ENCODE data around the gene PHF21B. TPM values are rescaled to one million over a fixed set of nuclear protein-coding genes. Genes with fewer than 3 reads are reported as not detected.
"Not testable (repeated sequence)": the region's sequence is repeated elsewhere in the genome, so short reads cannot be mapped to it uniquely, and the experiment has no call there.

Gene PHF21B
- total RNA-seq, 2 experiments from 2014 or later: 0.68 TPM; not detected in 1

DNA sequence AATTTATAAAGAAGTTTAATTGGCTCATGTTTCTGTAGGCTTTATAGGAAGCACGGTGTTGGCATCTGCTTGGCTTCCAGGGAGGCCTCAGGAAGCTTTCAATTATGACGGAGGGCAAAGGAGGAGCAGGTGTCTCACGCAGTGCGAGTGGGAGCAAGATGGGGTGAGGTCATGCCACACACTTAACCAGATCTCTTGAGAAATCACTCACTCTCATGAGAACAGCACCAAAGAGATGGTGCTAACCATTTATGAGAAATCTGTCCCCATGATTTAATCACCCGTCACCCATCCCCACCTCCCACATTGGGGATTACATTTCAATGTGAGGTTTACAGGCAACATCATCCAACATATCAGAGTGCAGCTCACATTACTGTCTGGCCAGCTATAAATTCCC, 153.9 kb downstream of the PHF21B start:
- H3K4me1 Mint-ChIP-seq (ENCODE audit: low read depth): no peaks in the 10 kb centered on the region
- ChIA-PET POLR2A (no interaction called here), CTCF (no interaction called here)
- no peak overlapping the region for H3K4me3 Mint-ChIP-seq
- H3K27ac Mint-ChIP-seq: no peak overlapping the region
- no peaks in the 10 kb centered on the region for H3K27me3 Mint-ChIP-seq (ENCODE audit: low read depth)
- ATAC-seq (no peak), DNase-seq (no peak)
- H3K36me3 Mint-ChIP-seq (ENCODE audit: low read depth): no peaks in the 10 kb centered on the region
- no peaks in the 10 kb centered on the region for H3K9me3 Mint-ChIP-seq (ENCODE audit: insufficient read depth)

DNA sequence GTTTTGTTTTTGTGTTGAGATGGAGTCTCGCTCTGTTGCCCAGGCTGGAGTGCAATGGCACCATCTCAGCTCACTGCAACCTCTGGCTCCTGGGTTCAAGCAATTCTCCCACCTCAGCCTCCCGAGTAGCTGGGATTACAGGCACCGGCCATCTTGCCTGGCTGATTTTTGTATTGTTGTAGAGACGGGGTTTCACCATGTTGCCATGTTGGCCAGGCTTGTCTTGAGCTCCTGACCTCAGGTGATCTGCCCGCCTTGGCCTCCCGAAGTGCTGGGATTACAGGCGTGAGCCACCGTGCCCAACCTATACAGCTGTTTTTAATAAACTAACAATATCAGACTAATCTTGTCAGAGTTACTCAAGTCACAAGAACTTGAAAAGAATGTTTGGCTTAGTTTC, 155.2 kb downstream of the PHF21B start:
- POLR2A ChIA-PET; ATAC-seq; H3K4me1 Mint-ChIP-seq (ENCODE audit: low read depth); H3K27me3 Mint-ChIP-seq (ENCODE audit: low read depth); DNase-seq; H3K9me3 Mint-ChIP-seq (ENCODE audit: insufficient read depth); H3K4me3 Mint-ChIP-seq; H3K27ac Mint-ChIP-seq; H3K36me3 Mint-ChIP-seq (ENCODE audit: low read depth); CTCF ChIA-PET: not testable (repeated sequence)

DNA sequence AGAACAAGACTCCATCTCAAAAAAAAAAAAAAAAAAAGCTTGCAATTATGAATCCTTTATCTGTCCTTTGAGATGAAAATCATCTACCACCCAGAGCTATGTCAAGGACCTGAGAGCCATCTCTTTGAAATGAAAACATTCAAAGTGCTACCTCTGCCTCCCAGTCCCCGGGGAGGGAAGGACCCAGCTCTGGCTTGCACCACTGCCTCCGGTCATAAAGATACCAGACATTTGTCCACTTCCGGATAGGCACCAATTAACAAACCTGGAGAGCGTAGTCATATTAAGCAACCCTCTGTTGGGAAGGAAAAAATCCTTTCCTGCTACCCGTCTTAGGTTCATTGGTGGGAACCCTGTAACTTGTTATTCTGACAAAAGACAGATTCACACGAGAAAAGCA, 158.9 kb downstream of the PHF21B start:
- no peaks in the 10 kb centered on the region for H3K9me3 Mint-ChIP-seq (ENCODE audit: insufficient read depth)
- ChIA-PET POLR2A (no interaction called here), CTCF (no interaction called here)
- H3K4me1 Mint-ChIP-seq (ENCODE audit: low read depth): no peaks in the 10 kb centered on the region
- no peaks in the 10 kb centered on the region for H3K36me3 Mint-ChIP-seq (ENCODE audit: low read depth)
- ATAC-seq: no peak
- no peaks in the 10 kb centered on the region for H3K27me3 Mint-ChIP-seq (ENCODE audit: low read depth)
- DNase-seq: no peak
- no peak overlapping the region for H3K4me3 Mint-ChIP-seq
- H3K27ac Mint-ChIP-seq: no peak overlapping the region

DNA sequence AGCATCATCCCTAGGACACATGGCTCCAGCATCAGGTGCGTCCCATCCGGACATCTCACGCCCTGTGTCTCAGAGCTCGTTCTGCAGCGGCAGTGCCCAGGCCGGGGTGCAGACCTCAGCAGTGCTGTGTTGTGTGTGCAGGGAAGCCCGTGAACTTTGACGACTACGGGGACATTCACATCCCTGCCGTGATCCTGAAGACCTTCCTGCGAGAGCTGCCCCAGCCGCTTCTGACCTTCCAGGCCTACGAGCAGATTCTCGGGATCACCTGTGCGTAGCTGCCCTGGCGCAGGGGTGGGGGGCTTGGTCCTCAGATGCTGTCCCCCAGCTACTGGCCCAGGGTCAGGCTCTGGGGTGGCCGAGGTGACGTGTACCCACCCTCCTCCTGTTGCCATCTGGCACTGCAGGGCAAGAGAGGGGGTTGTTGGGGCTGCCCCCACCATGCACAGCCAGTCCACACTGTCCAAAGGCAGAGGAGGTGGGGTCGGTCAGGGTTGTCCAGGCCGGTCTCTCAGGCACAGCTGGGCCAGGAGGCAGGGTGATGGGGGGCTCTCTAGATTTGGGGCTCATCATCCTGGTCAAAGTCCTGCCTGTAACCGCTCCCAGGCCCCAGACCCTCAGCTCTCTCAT, 160.9 kb downstream of the PHF21B start:
- no peaks in the 10 kb centered on the region for H3K9me3 Mint-ChIP-seq (ENCODE audit: insufficient read depth)
- no peak overlapping the region for H3K4me3 Mint-ChIP-seq
- no peak overlapping the region for H3K27ac Mint-ChIP-seq
- no peak for ATAC-seq
- ChIA-PET CTCF (no interaction called here), POLR2A (no interaction called here)
- H3K36me3 Mint-ChIP-seq (ENCODE audit: low read depth): no peaks in the 10 kb centered on the region
- DNase-seq: no peak
- H3K4me1 Mint-ChIP-seq (ENCODE audit: low read depth): no peaks in the 10 kb centered on the region
- no peaks in the 10 kb centered on the region for H3K27me3 Mint-ChIP-seq (ENCODE audit: low read depth)

DNA sequence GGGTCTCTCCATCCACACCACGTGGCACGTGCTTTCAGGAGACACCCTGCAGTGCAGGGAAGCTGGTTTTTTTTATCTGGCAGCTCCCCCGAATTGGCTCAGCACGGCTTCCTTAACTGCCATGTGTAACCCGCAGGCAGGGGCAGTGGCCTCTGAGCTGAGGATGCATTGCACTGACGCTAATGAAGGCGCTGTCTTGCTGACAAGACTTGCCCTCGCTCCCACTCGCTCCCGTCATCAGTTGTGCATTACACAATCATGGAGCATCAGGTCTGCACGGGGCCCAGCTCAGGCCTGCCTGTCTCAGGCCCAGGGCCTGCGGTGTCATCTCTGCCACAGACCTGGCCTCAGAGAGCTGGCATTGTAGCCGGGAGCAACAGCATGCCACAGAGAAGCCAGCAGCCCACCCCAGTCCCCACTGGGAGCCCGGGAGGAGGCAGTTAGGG, 161.5 kb downstream of the PHF21B start:
- POLR2A ChIA-PET: no interaction called here
- no peaks in the 10 kb centered on the region for H3K9me3 Mint-ChIP-seq (ENCODE audit: insufficient read depth)
- CTCF ChIA-PET: no interaction called here

DNA sequence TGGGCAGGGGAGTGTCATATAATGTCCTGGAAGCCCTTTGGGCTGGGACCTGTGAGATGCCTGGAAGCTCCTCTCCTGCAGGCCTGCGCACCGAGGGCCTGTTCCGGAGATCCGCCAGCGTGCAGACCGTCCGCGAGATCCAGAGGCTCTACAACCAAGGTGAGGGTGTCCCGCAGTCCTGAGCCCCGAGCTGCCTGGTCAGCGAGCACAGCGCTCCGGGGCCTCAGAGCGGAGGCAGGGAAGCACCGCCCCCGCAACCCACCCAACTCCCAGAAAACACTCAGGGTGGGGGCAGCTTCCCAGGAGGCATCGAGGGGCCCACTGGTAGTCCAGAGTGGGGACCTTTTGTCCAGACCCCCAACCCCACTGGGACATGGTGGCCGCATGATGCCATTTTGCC, 161.9 kb downstream of the PHF21B start:
- ATAC-seq (no peak), DNase-seq (no peak)
- Mint-ChIP-seq H3K4me3 (no peak overlapping the region), H3K9me3 (ENCODE audit: insufficient read depth) (no peaks in the 10 kb centered on the region), H3K36me3 (ENCODE audit: low read depth) (no peaks in the 10 kb centered on the region), H3K27me3 (ENCODE audit: low read depth) (no peaks in the 10 kb centered on the region), H3K4me1 (ENCODE audit: low read depth) (no peaks in the 10 kb centered on the region), H3K27ac (no peak overlapping the region)
- ChIA-PET CTCF (no interaction called here), POLR2A (no interaction called here)

More for the DNA sequence above, 161.5 kb downstream of the PHF21B start:
- Mint-ChIP-seq H3K27ac (no peak overlapping the region), H3K27me3 (ENCODE audit: low read depth) (no peaks in the 10 kb centered on the region), H3K36me3 (ENCODE audit: low read depth) (no peaks in the 10 kb centered on the region), H3K4me3 (no peak overlapping the region), H3K4me1 (ENCODE audit: low read depth) (no peaks in the 10 kb centered on the region)
- ATAC-seq (no peak), DNase-seq (no peak)

DNA sequence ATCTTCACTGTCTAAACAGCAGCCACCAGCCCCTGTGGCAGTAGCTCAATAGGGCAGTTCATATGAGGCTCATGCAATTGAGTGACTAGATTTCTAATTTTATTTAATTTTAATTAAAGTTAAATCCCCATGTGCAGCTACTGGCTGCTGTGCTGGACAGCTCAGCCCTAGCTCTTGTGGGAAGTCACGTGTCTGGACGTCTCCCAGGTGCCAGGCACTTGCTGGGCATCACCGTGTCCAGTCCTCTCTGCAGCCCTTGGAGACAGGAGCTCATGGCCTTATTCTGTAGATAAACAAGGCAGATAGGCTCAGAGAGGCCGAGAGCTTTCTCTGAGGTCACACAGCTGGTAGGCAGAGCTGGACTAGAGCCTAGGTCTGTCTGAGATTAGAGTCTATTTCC, 162.4 kb downstream of the PHF21B start:
- no peak overlapping the region for H3K4me3 Mint-ChIP-seq
- no peaks in the 10 kb centered on the region for H3K36me3 Mint-ChIP-seq (ENCODE audit: low read depth)
- CTCF ChIA-PET: no interaction called here
- ATAC-seq (no peak), DNase-seq (no peak)
- H3K4me1 Mint-ChIP-seq (ENCODE audit: low read depth): no peaks in the 10 kb centered on the region
- H3K27me3 Mint-ChIP-seq (ENCODE audit: low read depth): no peaks in the 10 kb centered on the region
- H3K27ac Mint-ChIP-seq: no peak overlapping the region
- POLR2A ChIA-PET: no interaction called here
- no peaks in the 10 kb centered on the region for H3K9me3 Mint-ChIP-seq (ENCODE audit: insufficient read depth)

DNA sequence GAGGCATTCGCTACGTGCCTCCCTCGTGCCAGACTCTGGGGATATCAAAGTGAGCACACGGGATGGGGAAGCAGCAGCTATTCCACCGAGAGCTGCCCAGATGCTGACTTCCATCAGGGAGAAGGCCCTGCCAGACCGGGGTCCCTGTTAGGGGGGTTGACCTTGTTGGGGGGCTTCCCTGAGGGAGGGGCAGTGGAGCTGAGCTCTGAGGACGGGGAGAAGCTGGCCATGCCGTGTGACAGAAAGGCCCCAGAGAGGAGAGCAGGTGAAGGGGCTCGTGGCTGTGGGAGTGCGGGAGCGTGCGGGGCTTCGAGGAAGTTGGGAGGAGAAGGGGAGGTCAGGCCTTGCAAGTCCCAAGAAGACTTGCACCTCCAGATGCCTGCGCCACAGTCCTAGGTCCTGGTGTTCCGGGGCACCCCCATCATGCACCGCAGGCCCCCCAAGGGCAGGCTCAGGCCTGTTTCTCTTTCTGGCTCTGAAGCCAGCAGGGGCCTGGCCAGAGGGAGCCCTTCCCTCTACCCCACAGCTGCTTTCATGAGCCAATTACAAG, 163.0 kb downstream of the PHF21B start:
- Mint-ChIP-seq H3K9me3 (ENCODE audit: insufficient read depth) (no peaks in the 10 kb centered on the region), H3K27me3 (ENCODE audit: low read depth) (no peaks in the 10 kb centered on the region), H3K27ac (no peak overlapping the region), H3K4me3 (no peak overlapping the region), H3K4me1 (ENCODE audit: low read depth) (no peaks in the 10 kb centered on the region), H3K36me3 (ENCODE audit: low read depth) (no peaks in the 10 kb centered on the region)
- no peak for ATAC-seq
- CTCF ChIA-PET: no interaction called here
- POLR2A ChIA-PET: no interaction called here
- no peak for DNase-seq

DNA sequence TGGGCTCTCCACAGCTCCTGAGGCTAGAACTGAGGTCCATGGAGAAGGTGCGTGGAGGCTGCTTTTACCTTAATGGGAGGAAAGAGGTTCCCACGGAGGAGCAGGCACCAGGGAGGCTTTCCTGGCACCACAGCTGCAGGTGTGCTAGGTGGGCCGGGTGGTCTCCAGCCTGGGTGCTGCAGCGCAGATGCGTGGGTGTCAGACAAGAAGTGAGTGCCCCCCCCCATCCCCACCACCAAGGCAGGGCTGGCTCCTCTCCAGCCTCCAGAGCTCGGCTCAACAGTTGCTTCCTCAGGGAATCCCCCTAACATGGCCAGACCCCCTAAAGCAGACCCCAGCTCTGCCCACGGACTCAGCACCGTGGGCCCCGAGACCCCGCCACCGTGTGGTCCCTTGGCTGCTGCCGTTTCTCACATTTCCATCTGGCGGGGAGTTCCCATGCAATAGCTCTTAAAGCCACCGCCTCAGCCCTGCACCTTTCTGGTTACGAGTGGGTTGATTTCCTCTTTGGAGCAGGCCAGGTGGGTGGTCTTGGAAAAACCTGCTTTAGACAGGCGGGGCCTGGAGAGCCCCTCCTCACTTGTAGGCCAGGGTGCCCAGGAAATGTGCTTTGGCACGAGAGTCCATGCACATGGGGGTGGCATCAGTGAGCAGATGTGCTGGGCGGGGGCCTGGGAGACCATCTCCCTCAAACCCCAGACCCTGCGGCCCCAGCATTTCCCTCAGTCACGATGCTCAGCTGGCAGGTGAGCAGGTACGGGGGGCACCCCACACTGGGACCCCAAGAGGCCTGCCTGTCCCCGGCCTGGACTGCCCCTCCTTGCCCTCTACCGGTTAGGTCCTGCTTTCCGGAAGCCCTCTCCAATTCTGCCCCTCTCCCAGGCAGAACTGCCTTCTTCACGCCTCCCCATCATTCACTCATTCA, 163.7 kb downstream of the PHF21B start:
- ATAC-seq: no peak
- CTCF ChIA-PET: no interaction called here

DNA sequence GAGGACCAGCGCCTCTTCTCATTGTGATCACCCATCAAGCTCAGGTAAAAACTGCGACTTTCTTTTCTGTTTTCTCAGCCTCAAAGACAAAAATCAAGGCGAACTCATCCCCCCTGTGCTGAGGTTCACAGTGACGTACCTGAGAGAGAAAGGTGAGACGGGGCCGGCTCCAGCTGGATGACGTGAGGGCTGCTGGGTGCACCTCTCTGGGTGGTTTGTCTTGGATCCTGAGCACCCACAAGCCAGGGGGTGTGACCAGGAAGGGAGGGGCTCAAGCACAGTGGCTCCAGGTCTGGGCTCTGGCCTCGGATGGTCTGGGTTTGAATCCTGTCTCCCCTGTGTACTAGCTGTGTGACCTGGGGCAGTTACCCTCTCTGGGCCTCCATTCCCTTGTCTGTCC, 164.6 kb downstream of the PHF21B start:
- Mint-ChIP-seq H3K27ac (no peak overlapping the region), H3K4me1 (ENCODE audit: low read depth) (no peaks in the 10 kb centered on the region), H3K9me3 (ENCODE audit: insufficient read depth) (no peaks in the 10 kb centered on the region), H3K36me3 (ENCODE audit: low read depth) (no peaks in the 10 kb centered on the region), H3K27me3 (ENCODE audit: low read depth) (peaks cover 2% of the 10 kb centered on the region), H3K4me3 (no peak overlapping the region)
- ChIA-PET POLR2A (no interaction called here), CTCF (no interaction called here)
- ATAC-seq (no peak), DNase-seq (no peak)

More for the DNA sequence above, 163.7 kb downstream of the PHF21B start:
- H3K27me3 Mint-ChIP-seq (ENCODE audit: low read depth): no peaks in the 10 kb centered on the region
- no peaks in the 10 kb centered on the region for H3K36me3 Mint-ChIP-seq (ENCODE audit: low read depth)
- H3K4me3 Mint-ChIP-seq: no peak overlapping the region
- no peak overlapping the region for H3K27ac Mint-ChIP-seq
- POLR2A ChIA-PET: no interaction called here
- no peaks in the 10 kb centered on the region for H3K4me1 Mint-ChIP-seq (ENCODE audit: low read depth)
- no peaks in the 10 kb centered on the region for H3K9me3 Mint-ChIP-seq (ENCODE audit: insufficient read depth)
- no peak for DNase-seq

DNA sequence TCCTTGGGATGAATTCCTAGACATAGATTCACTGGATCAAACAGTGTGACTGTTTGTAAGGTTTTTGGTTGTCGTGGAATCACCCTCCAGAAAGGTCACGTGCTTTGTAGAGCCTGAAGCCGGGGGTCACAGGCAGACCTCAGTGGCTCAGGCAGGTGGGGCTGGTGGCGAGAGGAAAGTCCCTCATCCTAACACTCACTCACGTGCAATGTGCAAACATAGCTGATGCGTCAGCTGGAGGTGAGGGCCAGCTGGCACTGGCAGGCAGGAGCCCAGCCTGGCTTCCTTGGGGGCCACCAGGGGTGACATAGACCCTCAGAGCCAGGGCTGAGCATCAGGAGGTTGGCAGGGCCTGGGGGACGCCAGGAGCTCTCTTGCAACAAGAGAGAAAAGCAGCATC, 167.4 kb downstream of the PHF21B start:
- ChIA-PET CTCF (interaction anchor here (1.1 kb wide), 1 partner anchor 21 kb away, joined by 3 read pairs; no protein-coding TSS in a partner anchor), POLR2A (no interaction called here)
- Mint-ChIP-seq H3K4me1 (ENCODE audit: low read depth) (no peaks in the 10 kb centered on the region), H3K4me3 (no peak overlapping the region), H3K27me3 (ENCODE audit: low read depth) (peaks cover 2% of the 10 kb centered on the region), H3K36me3 (ENCODE audit: low read depth) (no peaks in the 10 kb centered on the region), H3K9me3 (ENCODE audit: insufficient read depth) (no peaks in the 10 kb centered on the region), H3K27ac (no peak overlapping the region)
- no peak for ATAC-seq
- DNase-seq: no peak

DNA sequence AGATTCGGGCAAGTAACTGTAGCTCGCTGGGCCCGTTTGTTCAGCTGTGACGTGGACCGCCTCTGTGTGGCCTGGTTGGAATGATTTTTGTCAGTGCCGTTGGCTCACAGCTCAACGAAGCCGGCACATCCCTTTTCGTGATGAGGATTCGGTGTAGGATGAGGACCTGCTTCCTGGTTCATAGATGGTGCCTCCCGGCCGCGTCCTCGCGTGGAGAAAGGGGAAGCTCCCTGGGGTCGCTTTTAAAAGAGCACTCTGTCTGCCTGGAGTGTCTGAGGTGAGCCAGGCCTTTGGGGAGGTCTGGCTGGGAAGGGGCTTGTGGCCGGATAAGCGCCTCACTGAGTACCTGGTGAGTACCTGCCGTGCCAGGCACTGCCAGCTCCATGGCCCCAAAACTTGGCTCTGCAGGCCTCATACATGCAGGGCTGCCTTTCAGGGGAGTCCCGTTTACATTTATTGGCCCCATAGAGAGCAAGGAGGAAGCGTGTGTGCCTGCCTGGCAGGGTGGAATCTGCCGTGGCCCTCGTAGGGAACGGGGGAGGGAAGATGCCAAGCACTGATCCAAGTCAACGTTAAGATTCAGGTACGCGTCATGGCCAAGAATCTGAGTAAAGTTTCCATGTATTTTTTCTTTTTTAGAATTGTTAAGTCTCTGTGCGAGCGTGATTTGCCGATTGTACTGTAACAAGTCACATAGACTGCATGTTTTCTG, 169.0 kb downstream of the PHF21B start:
- CTCF ChIA-PET: no interaction called here
- Mint-ChIP-seq H3K27me3 (ENCODE audit: low read depth) (peaks cover 2% of the 10 kb centered on the region), H3K36me3 (ENCODE audit: low read depth) (no peaks in the 10 kb centered on the region), H3K9me3 (ENCODE audit: insufficient read depth) (no peaks in the 10 kb centered on the region), H3K4me3 (no peak overlapping the region), H3K27ac (no peak overlapping the region), H3K4me1 (ENCODE audit: low read depth) (no peaks in the 10 kb centered on the region)
- no peak for DNase-seq
- ATAC-seq: no peak
- POLR2A ChIA-PET: no interaction called here
